IMR-90 (cell line): ENCODE data around the gene VLDLR. TPM values are rescaled to one million over a fixed set of nuclear protein-coding genes. Genes with fewer than 3 reads are reported as not detected.

Source experiments
- ATAC-seq: fragments of 200-7000 bp; cut with Tn5 transposase; 2 replicates; pipeline ENCODE4 v1.9.1; 2020; ENCODE audit warnings: low read depth, mild to moderate bottlenecking, moderate library complexity
- BruUV-seq: library from RNA; stranded (reverse); fragments of 400-500 nt; replicated peaks from 2 replicates; lab custom pipeline; 2021; lab: Mats Ljungman, UMichigan
- CTCF ChIA-PET: fragments of 300-600 bp; formaldehyde crosslinking; extraction: SDS; loops from one replicate; lab custom pipeline; 2021; ENCODE audit warnings: antibody characterized with exemption; lab: Yijun Ruan, JAX
- POLR2A ChIA-PET: fragments of 300-600 bp; sonication (Branson Sonifier 250); formaldehyde crosslinking; loops from one replicate; lab custom pipeline; 2022; ENCODE audit warnings: antibody characterized with exemption; ENCODE audit not compliant: unreplicated experiment; lab: Charles Lee
- DNase-seq: peaks from one replicate; pipeline ENCODE4 v3.0.0; 2013
- H2AFZ ChIP-seq: replicated peaks from 2 replicates; pipeline ENCODE3; 2013; ENCODE audit warnings: low read length, mild to moderate bottlenecking; ENCODE audit not compliant: poor library complexity
- H2AK5ac ChIP-seq: 2 replicates; pipeline ENCODE4 v1.6.1; 2013; ENCODE audit warnings: low read depth, low read length, inconsistent platforms
- H2AK9ac ChIP-seq: replicated peaks from 2 replicates; pipeline ENCODE3; 2013; ENCODE audit warnings: mild to moderate bottlenecking, low read depth, low read length, moderate library complexity; ENCODE audit not compliant: poor library complexity
- H2BK120ac ChIP-seq: 2 replicates; pipeline ENCODE4 v1.6.1; 2013; ENCODE audit warnings: low read depth, low read length, inconsistent platforms
- H2BK15ac ChIP-seq: 3 replicates; pipeline ENCODE4 v1.6.1; 2013; ENCODE audit warnings: low read depth, low read length, inconsistent platforms
- H2BK20ac ChIP-seq: 2 replicates; pipeline ENCODE4 v1.6.1; 2013; ENCODE audit warnings: low read depth, mild to moderate bottlenecking, inconsistent platforms, low read length, moderate library complexity
- H2BK5ac ChIP-seq: 2 replicates; pipeline ENCODE4 v1.6.1; 2013; ENCODE audit warnings: mild to moderate bottlenecking, low read depth, low read length, inconsistent platforms; ENCODE audit not compliant: poor library complexity, severe bottlenecking
- H3K14ac ChIP-seq: replicated peaks from 2 replicates; pipeline ENCODE4 v1.6.1; 2013; ENCODE audit warnings: low read depth, low read length, inconsistent platforms
- H3K18ac ChIP-seq: 2 replicates; pipeline ENCODE4 v1.6.1; 2013; ENCODE audit warnings: low read depth, low read length, control low read depth
- H3K23ac ChIP-seq: 2 replicates; pipeline ENCODE4 v1.6.1; 2013; ENCODE audit warnings: low read depth, low read length, inconsistent platforms
- H3K27ac ChIP-seq: 2 replicates; pipeline ENCODE4 v1.5.1; 2013; ENCODE audit warnings: mild to moderate bottlenecking, control low read depth, low read length; ENCODE audit not compliant: insufficient read depth
- H3K27me3 ChIP-seq: 2 replicates; pipeline ENCODE4 v1.6.1; 2013; ENCODE audit warnings: low read length; ENCODE audit not compliant: control insufficient read depth, insufficient read depth
- H3K36me3 ChIP-seq: 2 replicates; pipeline ENCODE4 v1.6.1; 2013; ENCODE audit warnings: low read length, mixed read lengths; ENCODE audit not compliant: control insufficient read depth, insufficient read depth
- H3K4ac ChIP-seq: 2 replicates; pipeline ENCODE4 v1.6.1; 2013; ENCODE audit warnings: low read depth, low read length, inconsistent platforms
- H3K4me1 ChIP-seq: 2 replicates; pipeline ENCODE4 v1.6.1; 2013; ENCODE audit warnings: low read length, mixed read lengths; ENCODE audit not compliant: control insufficient read depth, insufficient read depth
- H3K4me2 ChIP-seq: 2 replicates; pipeline ENCODE4 v1.6.1; 2013; ENCODE audit warnings: low read depth, mild to moderate bottlenecking, control low read depth, low read length, moderate library complexity
- H3K4me3 ChIP-seq: 2 replicates; pipeline ENCODE4 v1.5.1; 2013; ENCODE audit warnings: low read depth, mild to moderate bottlenecking, control low read depth, low read length, moderate library complexity; ENCODE audit not compliant: insufficient read depth
- H3K56ac ChIP-seq: 2 replicates; pipeline ENCODE4 v1.6.1; 2013; ENCODE audit warnings: low read length, inconsistent platforms; ENCODE audit not compliant: insufficient read depth; ENCODE audit errors: extremely low read depth
- H3K79me1 ChIP-seq, 2 experiments: 2 replicates each; pipeline ENCODE4 v1.6.1; 2013; ENCODE audit warnings: low read length in 2 of 2, inconsistent platforms in 1 of 2, low read depth in 1 of 2
- H3K9ac ChIP-seq: 2 replicates; pipeline ENCODE4 v1.6.1; 2013; ENCODE audit warnings: low read depth, low read length, control low read depth
- H3K9me1 ChIP-seq: 2 replicates; pipeline ENCODE4 v1.6.1; 2013; ENCODE audit warnings: low read length, inconsistent platforms; ENCODE audit not compliant: insufficient read depth
- H3K9me3 ChIP-seq: 2 replicates; pipeline ENCODE4 v1.6.1; 2013; ENCODE audit warnings: low read length; ENCODE audit not compliant: control insufficient read depth, insufficient read depth
- H4K20me1 ChIP-seq: 2 replicates; pipeline ENCODE4 v1.6.1; 2013; ENCODE audit warnings: low read length, inconsistent platforms; ENCODE audit not compliant: insufficient read depth
- H4K5ac ChIP-seq: 2 replicates; pipeline ENCODE4 v1.6.1; 2013; ENCODE audit warnings: mild to moderate bottlenecking, low read depth, low read length, control low read depth
- H4K8ac ChIP-seq, 2 experiments: 2 replicates each; pipeline ENCODE4 v1.6.1; 2013; ENCODE audit warnings: low read depth in 2 of 2, low read length in 2 of 2, control low read depth in 1 of 2, inconsistent platforms in 1 of 2
- H4K91ac ChIP-seq: 2 replicates; pipeline ENCODE4 v1.6.1; 2013; ENCODE audit warnings: low read depth, low read length, inconsistent platforms; ENCODE audit not compliant: insufficient read depth
- BHLHE40 ChIP-seq: fragments of 150-350 bp; IDR thresholded peaks from 2 replicates; pipeline ENCODE4 v1.6.1; 2016; ENCODE audit warnings: mild to moderate bottlenecking, low read depth, low read length
- CHD1 ChIP-seq: IDR thresholded peaks from 2 replicates; pipeline ENCODE4 v1.6.1; 2012; ENCODE audit warnings: low read depth, low read length, improper control_type of control experiment
- FOS ChIP-seq: fragments of 150-350 bp; IDR thresholded peaks from 2 replicates; pipeline ENCODE4 v1.6.1; 2016; ENCODE audit warnings: low read depth, low read length
- MAFK ChIP-seq: IDR thresholded peaks from 2 replicates; pipeline ENCODE4 v1.6.1; 2012; ENCODE audit warnings: low read depth, low read length, improper control_type of control experiment
- MAZ ChIP-seq: IDR thresholded peaks from 2 replicates; pipeline ENCODE4 v1.6.1; 2012; ENCODE audit warnings: low read depth, mild to moderate bottlenecking, low read length, improper control_type of control experiment, moderate library complexity, borderline replicate concordance
- MXI1 ChIP-seq: IDR thresholded peaks from 2 replicates; pipeline ENCODE4 v1.6.1; 2012; ENCODE audit warnings: low read depth, mild to moderate bottlenecking, low read length, moderate library complexity, borderline replicate concordance
- NFE2L2 ChIP-seq: fragments of 150-350 bp; IDR thresholded peaks from 2 replicates; pipeline ENCODE4 v1.6.1; 2016; ENCODE audit warnings: low read depth, mild to moderate bottlenecking, low read length
- POLR2A ChIP-seq: IDR thresholded peaks from 2 replicates; pipeline ENCODE4 v1.6.1; 2012; ENCODE audit warnings: mild to moderate bottlenecking, low read depth, low read length
- RAD21 ChIP-seq: IDR thresholded peaks from 2 replicates; pipeline ENCODE4 v1.6.1; 2012; ENCODE audit warnings: low read length, improper control_type of control experiment
- RCOR1 ChIP-seq: IDR thresholded peaks from 2 replicates; pipeline ENCODE4 v1.6.1; 2012; ENCODE audit warnings: mild to moderate bottlenecking, low read length, improper control_type of control experiment; ENCODE audit not compliant: insufficient replicate concordance
- RFX5 ChIP-seq: IDR thresholded peaks from 2 replicates; pipeline ENCODE4 v1.8.0; 2012; ENCODE audit warnings: low read depth, mild to moderate bottlenecking, low read length, moderate library complexity
- SMC3 ChIP-seq: fragments of 150-350 bp; IDR thresholded peaks from 2 replicates; pipeline ENCODE4 v1.6.1; 2016; ENCODE audit warnings: low read depth, mild to moderate bottlenecking, antibody characterized with exemption, low read length, moderate library complexity
- WGBS, 2 experiments: methylation state at CpG; one replicate each; pipeline versions ENCODE4 v1.1.5 to v1.1.7; 2013; ENCODE audit warnings: missing lambda C conversion rate in 2 of 2; ENCODE audit not compliant: insufficient read length in 1 of 2; ENCODE audit errors: extremely low coverage in 2 of 2; 5-methylcytosine and 5-hydroxymethylcytosine counted together
- dilution Hi-C: fragments of 300-500 bp; cut with HindIII; formaldehyde crosslinking; loops from one replicate; pipeline ENCODE4 v1.14.3; 2018; ENCODE audit warnings: low sequenced_read_pairs; ENCODE audit not compliant: unreplicated experiment
- in situ Hi-C: fragments of 300-500 bp; cut with MboI; formaldehyde crosslinking; loops from 3 replicates; pipeline ENCODE4 v1.14.3; 2019; ENCODE audit warnings: low sequenced_read_pairs, inconsistent platforms, mixed read lengths
- intact Hi-C: fragments of 100-400 bp; cut with micrococcal nuclease; formaldehyde crosslinking; loops from 2 replicates; pipeline ENCODE4 v1.10.0; 2022
- polyA plus RNA-seq, 3 experiments: library from polyadenylated mRNA; depleted of rRNA; stranded (reverse); fragments of >200 nt; gene quantifications; 2 replicates each; pipeline ENCODE4 v1.2.3, GENCODE V29; 2012; ENCODE audit warnings: low replicate concordance in 1 of 3
- total RNA-seq: library from RNA; depleted of rRNA; stranded (reverse); fragments of >200 nt; gene quantifications from 2 replicates; pipeline ENCODE4 v1.2.3, GENCODE V29; 2012
- TF ChIP-seq, protein P1 (sequence below): fragments of 150-350 bp; IDR thresholded peaks from 2 replicates; pipeline ENCODE4 v1.6.1; 2017; ENCODE audit warnings: mild to moderate bottlenecking, antibody characterized with exemption, low read length, low read depth
- TF ChIP-seq, protein P2 (sequence below): fragments of 150-350 bp; IDR thresholded peaks from 2 replicates; pipeline ENCODE4 v1.6.1; 2016; ENCODE audit warnings: low read depth, mild to moderate bottlenecking, low read length, moderate library complexity, borderline replicate concordance
- TF ChIP-seq, protein P3 (sequence below): conservative IDR thresholded peaks from 2 replicates; pipeline ENCODE4 v1.5.1; 2012; ENCODE audit warnings: mild to moderate bottlenecking, low read depth, low read length, improper control_type of control experiment

The VLDLR gene
- total and polyA plus RNA-seq, 2 of the 4 experiments (the other 2 are of a cell fraction), result 9.0 to 10.2 TPM

DNA sequence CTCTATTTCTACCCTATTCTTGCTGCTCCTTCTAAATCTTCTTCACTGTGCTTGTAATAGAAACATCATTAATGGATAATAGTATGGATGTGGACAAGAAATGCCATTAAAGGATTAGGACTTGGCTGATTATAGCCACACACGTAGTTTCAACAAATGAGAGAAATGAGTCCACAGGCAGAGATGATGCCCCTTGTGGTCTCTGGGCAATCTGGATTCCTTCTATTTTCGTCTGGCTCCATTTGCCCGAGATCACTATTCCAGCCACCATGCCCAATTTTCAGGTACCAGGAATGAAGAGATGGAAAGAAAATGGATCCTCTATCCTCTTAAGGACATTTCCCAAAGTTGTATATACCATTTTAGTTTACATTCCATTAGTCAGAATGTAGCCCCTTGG is 13.2 kb downstream of the VLDLR start:
- no TSS peak for BruUV-seq
- no peak overlapping the region for H3K18ac ChIP-seq
- no peak overlapping the region for H3K4me3 ChIP-seq
- H3K9me3 ChIP-seq, result no peaks in the 10 kb centered on the region
- H2AK9ac ChIP-seq, result no peak overlapping the region
- H4K20me1 ChIP-seq, result peaks cover 4% of the 10 kb centered on the region; the same call in 1 of the 2 replicates
- no peak for TF ChIP-seq RAD21
- TF ChIP-seq, protein P1, sequence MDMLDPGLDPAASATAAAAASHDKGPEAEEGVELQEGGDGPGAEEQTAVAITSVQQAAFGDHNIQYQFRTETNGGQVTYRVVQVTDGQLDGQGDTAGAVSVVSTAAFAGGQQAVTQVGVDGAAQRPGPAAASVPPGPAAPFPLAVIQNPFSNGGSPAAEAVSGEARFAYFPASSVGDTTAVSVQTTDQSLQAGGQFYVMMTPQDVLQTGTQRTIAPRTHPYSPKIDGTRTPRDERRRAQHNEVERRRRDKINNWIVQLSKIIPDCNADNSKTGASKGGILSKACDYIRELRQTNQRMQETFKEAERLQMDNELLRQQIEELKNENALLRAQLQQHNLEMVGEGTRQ, result no peak
- TF ChIP-seq, protein P2, sequence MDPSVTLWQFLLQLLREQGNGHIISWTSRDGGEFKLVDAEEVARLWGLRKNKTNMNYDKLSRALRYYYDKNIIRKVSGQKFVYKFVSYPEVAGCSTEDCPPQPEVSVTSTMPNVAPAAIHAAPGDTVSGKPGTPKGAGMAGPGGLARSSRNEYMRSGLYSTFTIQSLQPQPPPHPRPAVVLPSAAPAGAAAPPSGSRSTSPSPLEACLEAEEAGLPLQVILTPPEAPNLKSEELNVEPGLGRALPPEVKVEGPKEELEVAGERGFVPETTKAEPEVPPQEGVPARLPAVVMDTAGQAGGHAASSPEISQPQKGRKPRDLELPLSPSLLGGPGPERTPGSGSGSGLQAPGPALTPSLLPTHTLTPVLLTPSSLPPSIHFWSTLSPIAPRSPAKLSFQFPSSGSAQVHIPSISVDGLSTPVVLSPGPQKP, result no peak
- no peak for TF ChIP-seq MXI1
- TF ChIP-seq MAZ, result no peak
- no peak for TF ChIP-seq NFE2L2
- no peak for TF ChIP-seq RFX5
- TF ChIP-seq, protein P3, sequence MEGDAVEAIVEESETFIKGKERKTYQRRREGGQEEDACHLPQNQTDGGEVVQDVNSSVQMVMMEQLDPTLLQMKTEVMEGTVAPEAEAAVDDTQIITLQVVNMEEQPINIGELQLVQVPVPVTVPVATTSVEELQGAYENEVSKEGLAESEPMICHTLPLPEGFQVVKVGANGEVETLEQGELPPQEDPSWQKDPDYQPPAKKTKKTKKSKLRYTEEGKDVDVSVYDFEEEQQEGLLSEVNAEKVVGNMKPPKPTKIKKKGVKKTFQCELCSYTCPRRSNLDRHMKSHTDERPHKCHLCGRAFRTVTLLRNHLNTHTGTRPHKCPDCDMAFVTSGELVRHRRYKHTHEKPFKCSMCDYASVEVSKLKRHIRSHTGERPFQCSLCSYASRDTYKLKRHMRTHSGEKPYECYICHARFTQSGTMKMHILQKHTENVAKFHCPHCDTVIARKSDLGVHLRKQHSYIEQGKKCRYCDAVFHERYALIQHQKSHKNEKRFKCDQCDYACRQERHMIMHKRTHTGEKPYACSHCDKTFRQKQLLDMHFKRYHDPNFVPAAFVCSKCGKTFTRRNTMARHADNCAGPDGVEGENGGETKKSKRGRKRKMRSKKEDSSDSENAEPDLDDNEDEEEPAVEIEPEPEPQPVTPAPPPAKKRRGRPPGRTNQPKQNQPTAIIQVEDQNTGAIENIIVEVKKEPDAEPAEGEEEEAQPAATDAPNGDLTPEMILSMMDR, result no peak
- TF ChIP-seq BHLHE40, result no peak
- TF ChIP-seq FOS, result no peak
- no peak for TF ChIP-seq CHD1
- TF ChIP-seq MAFK, result no peak
- no peak for TF ChIP-seq SMC3
- TF ChIP-seq POLR2A, result no peak
- TF ChIP-seq RCOR1, result no peak
- no peak overlapping the region for H2BK5ac ChIP-seq
- H3K79me1 ChIP-seq, result peaks cover 6 to 41% of the 10 kb centered on the region in 2 experiments
- H2AK5ac ChIP-seq, result no peak overlapping the region
- H3K56ac ChIP-seq, result no peak overlapping the region
- no peak overlapping the region for H3K14ac ChIP-seq
- peak overlapping the region; percentile 72; the same call in 1 of the 2 replicates for H3K4me2 ChIP-seq
- H3K27me3 ChIP-seq, result no peaks in the 10 kb centered on the region
- H3K27ac ChIP-seq, result no peak overlapping the region
- no peak overlapping the region for H2BK15ac ChIP-seq
- ATAC-seq, result no peak; the same call in 1 of the 2 replicates
- no peak for DNase-seq
- dilution Hi-C loops (no loop called here), in situ Hi-C loops (no loop called here), intact Hi-C loops (no loop called here)
- WGBS, 2 experiments, result no CpG with 5 or more reads among the region's 3 CpGs
- no peak overlapping the region for H3K23ac ChIP-seq
- no peak overlapping the region for H2BK120ac ChIP-seq
- no peak overlapping the region for H3K4ac ChIP-seq
- H4K5ac ChIP-seq, result no peak overlapping the region
- 0 out of 2 replicates have a peak, but pooled peaks cover 2% of the 10 kb centered on the region for H3K9me1 ChIP-seq
- no peak overlapping the region for H2AFZ ChIP-seq
- H2BK20ac ChIP-seq, result no peak overlapping the region
- H3K4me1 ChIP-seq, result no peaks in the 10 kb centered on the region; the same call in 1 of the 2 replicates
- peaks cover 9% of the 10 kb centered on the region for H3K36me3 ChIP-seq
- POLR2A ChIA-PET, result no interaction called here
- H4K8ac ChIP-seq, result no peak overlapping the region
- H3K9ac ChIP-seq, result no peak overlapping the region
- CTCF ChIA-PET, result no interaction called here
- H4K91ac ChIP-seq, result no peak overlapping the region
